GM23248 (cell line): ENCODE measurements around the gene CHN2.

Experiments used
- EZH2 ChIP-seq: fragments of 200-600 bp; sonication (generic); IDR thresholded peaks from 2 replicates; pipeline ENCODE4 v1.6.1; 2018; ENCODE audit warnings: antibody characterized with exemption, mild to moderate bottlenecking; ENCODE audit not compliant: insufficient read depth, poor library complexity, severe bottlenecking
- EZH2phosphoT487 ChIP-seq: fragments of 200-600 bp; sonication (generic); IDR thresholded peaks from 2 replicates; pipeline ENCODE4 v1.6.1; 2018; ENCODE audit warnings: antibody characterized with exemption, moderate library complexity, mild to moderate bottlenecking, low read depth; ENCODE audit not compliant: insufficient read depth

DNA sequence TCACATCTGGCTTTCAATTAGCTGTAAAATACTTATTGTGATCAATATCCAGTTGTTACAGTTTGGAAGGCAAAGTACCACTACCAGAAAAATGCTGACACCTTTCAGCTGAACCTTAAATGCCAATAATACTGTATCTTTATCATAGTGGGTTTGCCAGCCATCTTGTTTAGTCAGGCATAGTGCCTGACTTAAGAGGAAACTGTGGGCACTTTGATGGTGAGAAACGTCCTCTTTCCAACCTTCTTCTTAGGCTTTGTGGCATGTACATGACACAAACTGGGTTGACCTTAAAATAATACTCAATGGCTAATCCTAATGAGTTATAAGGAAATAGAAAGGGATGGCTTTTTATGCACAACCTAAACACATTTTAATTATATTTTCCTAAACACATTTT is 316.8 kb downstream of the CHN2 start:
- TF ChIP-seq EZH2 (no peak), EZH2phosphoT487 (no peak)
